GM10266 (cell line): Measurements from ENCODE around the gene RIN1.
"Not testable (repeated sequence)": the region's sequence is repeated elsewhere in the genome, so short reads cannot be mapped to it uniquely, and the experiment has no call there.

Experiments
- DNase-seq: peaks from one replicate; pipeline ENCODE4 v3.0.0; 2012; ENCODE audit errors: extremely low spot score
- CTCF ChIP-seq: IDR thresholded peaks from 2 replicates; pipeline ENCODE4 v1.5.1; 2012; ENCODE audit warnings: mild to moderate bottlenecking, low read depth; ENCODE audit not compliant: control insufficient read depth, insufficient read depth; ENCODE audit errors: missing control alignments

RIN1 gene

GRCh38 chr11:66314561-66315497, 21.4 kb downstream of the RIN1 start:
- no peak for TF ChIP-seq CTCF

GRCh38 chr11:66314186-66314501, 22.1 kb downstream of the RIN1 start:
- no peak for DNase-seq
- no peak for TF ChIP-seq CTCF

More at GRCh38 chr11:66314561-66315497, 21.4 kb downstream of the RIN1 start:
- DNase-seq: no peak

GRCh38 chr11:66313321-66314185, 22.7 kb downstream of the RIN1 start:
- no peak for DNase-seq
- TF ChIP-seq CTCF: no peak

- peak; percentile 99 for DNase-seq
- TF ChIP-seq CTCF: no peak
Observed at GRCh38 chr11:66312549-66313320, 23.5 kb downstream of the RIN1 start.

GRCh38 chr11:66311965-66312548, 24.2 kb downstream of the RIN1 start:
- TF ChIP-seq CTCF: no peak
- DNase-seq: peak; percentile 96

GRCh38 chr11:66311470-66311964, 24.7 kb downstream of the RIN1 start:
- peak; percentile 91 for TF ChIP-seq CTCF
- no peak for DNase-seq

- not testable (repeated sequence) for DNase-seq
Observed at GRCh38 chr11:66310803-66311440, 25.3 kb downstream of the RIN1 start.
